Natural killer cell (primary cell): ENCODE data around the gene CCDC124. TPM values are rescaled to one million over a fixed set of nuclear protein-coding genes. Genes with fewer than 3 reads are reported as not detected.

Experiments
- ATAC-seq, 3 donors: fragments of 150-1000 bp in 2 of 3; fragments of 200-7000 bp in 1 of 3; cut with Tn5 transposase; 1 replicate in 1 of 3; 2 replicates in 2 of 3; pipeline ENCODE4 v1.10.0; 2021; ENCODE audit warnings: mild to moderate bottlenecking in 2 of 3, moderate library complexity in 2 of 3
- DNase-seq, 2 donors: peaks; one replicate each; pipeline versions ENCODE4 v3.0.0 to v3.0.0-alpha.2; 2013 to 2021; ENCODE audit warnings: mixed read lengths in 1 of 2
- H3K27ac ChIP-seq: one replicate; pipeline ENCODE4 v1.5.1; 2013; ENCODE audit warnings: mild to moderate bottlenecking, low read length
- H3K27me3 ChIP-seq: one replicate; pipeline ENCODE4 v1.6.1; 2013; ENCODE audit warnings: low read length; ENCODE audit not compliant: control insufficient read depth, insufficient read depth
- H3K36me3 ChIP-seq: one replicate; pipeline ENCODE4 v1.6.1; 2013; ENCODE audit warnings: low read length; ENCODE audit not compliant: control insufficient read depth, insufficient read depth
- H3K4me1 ChIP-seq: one replicate; pipeline ENCODE4 v1.6.1; 2013; ENCODE audit warnings: low read length; ENCODE audit not compliant: control insufficient read depth, insufficient read depth
- H3K4me3 ChIP-seq: one replicate; pipeline ENCODE4 v1.5.1; 2013; ENCODE audit warnings: low read length
- H3K9me3 ChIP-seq: one replicate; pipeline ENCODE4 v1.6.1; 2013; ENCODE audit warnings: low read length; ENCODE audit not compliant: control insufficient read depth, insufficient read depth
- H3K27ac Mint-ChIP-seq, 2 donors: one replicate each; pipeline ENCODE4 v1.8.0; 2022; ENCODE audit warnings: mild to moderate bottlenecking in 2 of 2, mixed read lengths in 2 of 2, moderate library complexity in 1 of 2
- H3K27me3 Mint-ChIP-seq, 2 donors: one replicate each; pipeline ENCODE4 v1.8.0; 2022; ENCODE audit warnings: low read depth in 2 of 2, mixed read lengths in 2 of 2
- H3K36me3 Mint-ChIP-seq: one replicate; pipeline ENCODE4 v1.8.0; 2022; ENCODE audit warnings: mixed read lengths
- H3K4me1 Mint-ChIP-seq, 2 donors: one replicate each; pipeline ENCODE4 v1.8.0; 2022; ENCODE audit warnings: mixed read lengths in 2 of 2
- H3K4me3 Mint-ChIP-seq: one replicate; pipeline ENCODE4 v1.8.0; 2022; ENCODE audit warnings: mild to moderate bottlenecking, moderate library complexity, mixed read lengths
- H3K9me3 Mint-ChIP-seq, 2 donors: one replicate each; pipeline ENCODE4 v1.8.0; 2022; ENCODE audit warnings: mixed read lengths in 2 of 2
- CTCF ChIP-seq: fragments of 200-600 bp; IDR thresholded peaks from one replicate; pipeline ENCODE4 v1.8.0; 2022; ENCODE audit warnings: antibody characterized with exemption
- WGBS: methylation state at CpG from one replicate; pipeline ENCODE4 v1.1.7; 2013; ENCODE audit warnings: missing lambda C conversion rate; ENCODE audit not compliant: insufficient coverage; 5-methylcytosine and 5-hydroxymethylcytosine counted together
- intact Hi-C: fragments of 100-400 bp; cut with micrococcal nuclease; formaldehyde crosslinking; loops from one replicate; pipeline ENCODE4 v1.14.2; 2022
- total RNA-seq, 4 donors: library from RNA; stranded (reverse); fragments of 120-200 nt in 1 of 4; gene quantifications; one replicate each; pipeline versions ENCODE4 v1.2.3 to v1.2.4, GENCODE V29; 2013 to 2022

CCDC124 gene
- total RNA-seq, 3 donors from 2014 or later (not counting 1 experiment from before 2014, with no cell fraction given), result 32.6 to 37.6 (median 37.4) TPM

- DNase-seq (peak; percentile 85 to 92), ATAC-seq (peak; percentile 94 to 98 (median 98))
- Histone ChIP-seq H3K4me1 (peaks cover 10% of the 10 kb centered on the region), H3K36me3 (peaks cover 12% of the 10 kb centered on the region), H3K27me3 (no peaks in the 10 kb centered on the region), H3K27ac (no peak overlapping the region), H3K9me3 (no peaks in the 10 kb centered on the region), H3K4me3 (no peak overlapping the region)
- intact Hi-C loops, result loop anchor here (1.0 to 5.0 kb wide), 3 partner anchors 59 to 314 kb away; no protein-coding TSS in a partner anchor
- Mint-ChIP-seq H3K27ac (no peak overlapping the region), H3K9me3 (no peaks in the 10 kb centered on the region), H3K36me3 (no peaks in the 10 kb centered on the region), H3K4me1 (peaks cover 6% of the 10 kb centered on the region in 2 donors), H3K4me3 (no peak overlapping the region), H3K27me3 (no peaks in the 10 kb centered on the region)
- peak; percentile 81 for TF ChIP-seq CTCF
- 51% methylated on average over 5 of the region's 7 CpGs for WGBS
Observed at GRCh38 chr19:17938092-17938845, 5.5 kb downstream of the CCDC124 start.

- Histone ChIP-seq H3K36me3 (peaks cover 13% of the 10 kb centered on the region), H3K4me1 (peaks cover 5% of the 10 kb centered on the region), H3K9me3 (no peaks in the 10 kb centered on the region), H3K27ac (no peak overlapping the region), H3K27me3 (no peaks in the 10 kb centered on the region), H3K4me3 (no peak overlapping the region)
- no peak overlapping the region for H3K27ac Mint-ChIP-seq
- H3K9me3 Mint-ChIP-seq, result no peaks in the 10 kb centered on the region
- ATAC-seq (no peak), DNase-seq (no peak)
- no peak for TF ChIP-seq CTCF
- no peak overlapping the region for H3K4me3 Mint-ChIP-seq
- no peaks in the 10 kb centered on the region for H3K27me3 Mint-ChIP-seq
- H3K36me3 Mint-ChIP-seq, result no peaks in the 10 kb centered on the region
- intact Hi-C loops, result no loop called here
- 96% methylated on average over 17 of the region's 17 CpGs for WGBS
- peaks cover 2 to 11% of the 10 kb centered on the region in 2 donors for H3K4me1 Mint-ChIP-seq
Observed at GRCh38 chr19:17942181-17942580, 9.4 kb downstream of the CCDC124 start.

GRCh38 chr19:17942582-17943273, 9.9 kb downstream of the CCDC124 start:
- Mint-ChIP-seq H3K9me3 (no peaks in the 10 kb centered on the region), H3K27ac (no peak overlapping the region), H3K36me3 (no peaks in the 10 kb centered on the region), H3K4me3 (no peak overlapping the region), H3K27me3 (peaks cover 0 to 3% of the 10 kb centered on the region in 2 donors), H3K4me1 (peaks cover 6 to 16% of the 10 kb centered on the region in 2 donors)
- no peak overlapping the region for H3K27ac ChIP-seq
- no peaks in the 10 kb centered on the region for H3K9me3 ChIP-seq
- peaks cover 9% of the 10 kb centered on the region for H3K4me1 ChIP-seq
- ATAC-seq (no peak), DNase-seq (no peak)
- 97% methylated on average over 41 of the region's 41 CpGs for WGBS
- intact Hi-C loops, result no loop called here
- no peak for TF ChIP-seq CTCF
- H3K27me3 ChIP-seq, result no peaks in the 10 kb centered on the region
- H3K36me3 ChIP-seq, result peaks cover 13% of the 10 kb centered on the region
- H3K4me3 ChIP-seq, result no peak overlapping the region
